Endothelial cell of umbilical vein (primary cell): ENCODE data around the gene FNDC8. TPM values are rescaled to one million over a fixed set of nuclear protein-coding genes. Genes with fewer than 3 reads are reported as not detected.

Experiments
- BruUV-seq: library from RNA; stranded (reverse); fragments of 400-500 nt; replicated peaks from 2 replicates; lab custom pipeline; 2021; lab: Mats Ljungman, UMichigan
- CTCF ChIA-PET: fragments of 300-600, 350-600 bp; sonication (Branson Sonifier 250); formaldehyde crosslinking; loops from one replicate; lab custom pipeline; 2021; ENCODE audit warnings: antibody characterized with exemption, inconsistent platforms; lab: Charles Lee
- POLR2A ChIA-PET: fragments of 300-600, 350-600 bp; sonication (Branson Sonifier 250); formaldehyde crosslinking; loops from one replicate; lab custom pipeline; 2021; ENCODE audit warnings: antibody characterized with exemption, inconsistent platforms; lab: Charles Lee
- DNase-seq: peaks from one replicate; pipeline ENCODE4 v3.0.0-alpha.2; 2011; ENCODE audit warnings: low read depth, low spot score
- FAIRE-seq: peaks from 2 replicates; lab custom pipeline; 2011; peaks lifted over from hg19 to GRCh38; lab: Jason Lieb, UNC
- H2AFZ ChIP-seq: 2 replicates; pipeline ENCODE4 v1.6.0; 2012; ENCODE audit warnings: low read depth, low read length, control low read depth, inconsistent platforms
- H3K27ac ChIP-seq: 2 replicates; pipeline ENCODE4 v1.5.1; 2011; ENCODE audit warnings: low read depth, mild to moderate bottlenecking, control low read depth, low read length, moderate library complexity; ENCODE audit not compliant: insufficient read depth
- H3K27me3 ChIP-seq, 2 experiments: 2 replicates each; pipeline versions ENCODE4 v1.6.0 to v1.6.1; 2011; ENCODE audit warnings: low read length in 2 of 2, mixed read lengths in 1 of 2; ENCODE audit not compliant: control insufficient read depth in 2 of 2, insufficient read depth in 2 of 2
- H3K36me3 ChIP-seq, 2 experiments: 2 replicates in 1 of 2; 3 replicates in 1 of 2; pipeline ENCODE4 v1.5.1; 2011; ENCODE audit warnings: low read length in 2 of 2, mild to moderate bottlenecking in 1 of 2, moderate library complexity in 1 of 2; ENCODE audit not compliant: control insufficient read depth in 2 of 2, insufficient read depth in 2 of 2; ENCODE audit errors: extremely low read depth in 1 of 2
- H3K4me1 ChIP-seq: 3 replicates; pipeline ENCODE4 v1.5.1; 2011; ENCODE audit warnings: mild to moderate bottlenecking, low read length; ENCODE audit not compliant: control insufficient read depth, insufficient read depth; ENCODE audit errors: extremely low read depth
- H3K4me2 ChIP-seq: 2 replicates; pipeline ENCODE4 v1.6.1; 2011; ENCODE audit warnings: low read length, control low read depth, mixed read lengths; ENCODE audit not compliant: insufficient read depth
- H3K4me3 ChIP-seq, 3 experiments: fragments of 200-600 bp in 1 of 3; sonication (generic), shearing (Covaris generic) in 1 of 3; replicated peaks in 1 of 3; 2 replicates each; pipeline ENCODE4 v1.5.1; 2011 to 2016; ENCODE audit warnings: control low read depth in 3 of 3, low read length in 3 of 3, mild to moderate bottlenecking in 2 of 3, inconsistent platforms in 1 of 3, low read depth in 1 of 3, moderate library complexity in 1 of 3; ENCODE audit not compliant: insufficient read depth in 1 of 3
- H3K79me2 ChIP-seq: 2 replicates; pipeline ENCODE4 v1.6.0; 2012; ENCODE audit warnings: low read length, inconsistent platforms; ENCODE audit not compliant: control insufficient read depth, insufficient read depth
- H3K9ac ChIP-seq: replicated peaks from 2 replicates; pipeline ENCODE3; 2011; ENCODE audit warnings: low read length, control low read depth; ENCODE audit not compliant: insufficient read depth; ENCODE audit errors: extremely low read depth
- H3K9me1 ChIP-seq: replicated peaks from 3 replicates; pipeline ENCODE4 v1.6.0; 2011; ENCODE audit warnings: mild to moderate bottlenecking, low read length; ENCODE audit not compliant: control insufficient read depth, insufficient read depth; ENCODE audit errors: extremely low read depth
- H3K9me3 ChIP-seq: replicated peaks from 2 replicates; pipeline ENCODE4 v1.5.1; 2012; ENCODE audit warnings: low read length, inconsistent platforms; ENCODE audit not compliant: control insufficient read depth, insufficient read depth
- H4K20me1 ChIP-seq: replicated peaks from 2 replicates; pipeline ENCODE3; 2011; ENCODE audit warnings: mild to moderate bottlenecking, low read length; ENCODE audit not compliant: control insufficient read depth, insufficient read depth; ENCODE audit errors: extremely low read depth
- EZH2 ChIP-seq: IDR thresholded peaks from 2 replicates; pipeline ENCODE4 v1.6.1; 2012; ENCODE audit warnings: borderline replicate concordance, low read depth, mild to moderate bottlenecking, moderate library complexity, low read length, inconsistent platforms; ENCODE audit not compliant: severe bottlenecking
- FOS ChIP-seq: IDR thresholded peaks from 2 replicates; pipeline ENCODE4 v1.6.1; 2011; ENCODE audit warnings: mild to moderate bottlenecking, low read length, moderate library complexity, borderline replicate concordance; ENCODE audit not compliant: insufficient read depth
- GATA2 ChIP-seq: IDR thresholded peaks from 2 replicates; pipeline ENCODE4 v1.7.0; 2011; ENCODE audit warnings: low read depth, mild to moderate bottlenecking, moderate library complexity, mixed read lengths, low read length; ENCODE audit not compliant: insufficient read length, insufficient read depth
- JUN ChIP-seq: IDR thresholded peaks from 2 replicates; pipeline ENCODE4 v1.6.1; 2011; ENCODE audit warnings: borderline replicate concordance, low read depth; ENCODE audit not compliant: insufficient read length, insufficient read depth
- MYC ChIP-seq: IDR thresholded peaks from one replicate; pipeline ENCODE4 v1.6.1; 2011; ENCODE audit warnings: mild to moderate bottlenecking, low read depth, low read length
- POLR2A ChIP-seq: IDR thresholded peaks from 2 replicates; pipeline ENCODE4 v1.6.1; 2012; ENCODE audit warnings: low read depth, mild to moderate bottlenecking, control low read depth, low read length
- POLR2AphosphoS5 ChIP-seq: IDR thresholded peaks from 2 replicates; pipeline ENCODE4 v1.6.1; 2012; ENCODE audit warnings: low read depth, mild to moderate bottlenecking, control low read depth, low read length, moderate library complexity; ENCODE audit not compliant: insufficient read depth
- dilution Hi-C: fragments of 300-500 bp; cut with MboI; formaldehyde crosslinking; loops from one replicate; pipeline ENCODE4 v1.15.0; 2019; ENCODE audit warnings: low sequenced_read_pairs; ENCODE audit not compliant: extremely low pct_ligation_motif_present
- intact Hi-C: fragments of 100-400 bp; cut with micrococcal nuclease; formaldehyde crosslinking; loops from one replicate; pipeline ENCODE4 v1.10.0; 2022
- polyA plus RNA-seq, 4 experiments: library from polyadenylated mRNA; depleted of rRNA in 3 of 4; stranded (reverse) in 3 of 4; unstranded in 1 of 4; fragments of >200 nt; gene quantifications; 2 replicates each; pipeline versions ENCODE4 v1.2.1 to v1.2.3, GENCODE V29; 2011 to 2012; ENCODE audit warnings: missing spikeins in 1 of 4
- total RNA-seq: library from RNA; stranded (reverse); gene quantifications from 2 replicates; pipeline ENCODE4 v1.2.3, GENCODE V29; 2021
- TF ChIP-seq, protein P1 (sequence below): IDR thresholded peaks from 2 replicates; pipeline ENCODE4 v1.6.1; 2011; ENCODE audit not compliant: insufficient read depth, insufficient read length
- TF ChIP-seq, protein P2 (sequence below), 2 donors: IDR thresholded peaks; 1 replicate in 1 of 2; 2 replicates in 1 of 2; pipeline ENCODE4 v1.5.1; 2011; ENCODE audit warnings: low read length in 2 of 2, mild to moderate bottlenecking in 2 of 2, moderate library complexity in 2 of 2, control low read depth in 1 of 2, inconsistent platforms in 1 of 2, low read depth in 1 of 2; ENCODE audit not compliant: insufficient read depth in 1 of 2; ENCODE audit errors: extremely low read depth in 1 of 2

Gene FNDC8
- total and polyA plus RNA-seq, 2 donors (not counting 3 experiments of a cell fraction or from before 2014, with no cell fraction given), result not detected

DNA sequence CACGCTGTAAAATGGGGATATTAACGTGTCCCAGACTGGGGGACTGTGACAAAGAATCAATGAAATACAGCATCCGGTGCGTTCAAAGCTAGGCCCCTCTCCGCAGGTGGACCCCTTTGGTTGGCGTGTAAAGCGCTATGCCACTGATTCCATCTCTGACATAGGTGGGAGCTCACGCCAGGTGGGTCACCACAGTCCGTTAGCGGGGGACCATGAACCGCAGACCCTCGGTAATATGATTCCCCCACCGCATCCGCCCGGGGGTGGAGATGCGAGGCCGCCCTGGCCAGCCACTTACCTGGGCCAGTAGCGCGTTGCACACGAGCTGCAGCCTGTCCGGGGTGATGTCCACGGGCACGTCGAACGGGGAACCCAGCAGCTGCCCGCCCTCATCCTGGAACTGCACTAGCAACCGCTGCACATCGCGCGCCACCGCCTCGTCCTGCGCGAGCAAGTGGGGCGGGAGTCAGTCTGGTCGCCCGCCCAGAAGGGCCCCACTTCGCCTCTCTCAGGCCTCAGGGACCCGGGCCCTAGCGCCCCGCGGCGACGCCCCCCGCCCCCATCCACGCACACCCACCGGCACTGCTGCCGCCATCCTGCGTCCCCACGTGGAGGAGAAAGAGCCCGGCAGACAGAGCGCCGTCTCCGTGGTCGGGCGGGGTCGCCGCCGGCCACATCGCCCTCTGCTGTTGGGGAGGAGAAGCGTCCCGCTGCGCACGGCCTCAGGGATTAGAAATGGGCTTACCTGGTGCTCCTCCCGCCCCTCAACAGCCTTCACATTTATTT lies 20.5 kb downstream of the FNDC8 start, which contains the start of gene NLE1:
TSS of gene NLE1 (minus strand) at position 623 of the 786 bp plus-strand sequence. CDS start at position 595, 28 bp downstream.
- ChIA-PET CTCF (interaction anchor here (0.9 to 2.2 kb wide), 4 partner anchors 13 to 599 kb away, joined by 3 to 6 read pairs (median 5); no protein-coding TSS in a partner anchor), POLR2A (interaction anchor here (0.7 kb wide), 1 partner anchor 336 kb away, joined by 5 read pairs; no protein-coding TSS in a partner anchor)
- DNase-seq (peak; percentile 80), FAIRE-seq (peak; percentile 88)
- peaks cover 21% of the 10 kb centered on the region for H3K79me2 ChIP-seq
- no peaks in the 10 kb centered on the region for H4K20me1 ChIP-seq
- dilution Hi-C loops (no loop called here), intact Hi-C loops (loop anchor here (2.0 to 10.0 kb wide), 3 partner anchors 100 to 393 kb away; partner anchors contain the start of genes SLFN11, SLFN12L and SLFN5)
- peaks cover 0 to 2% of the 10 kb centered on the region in 2 experiments for H3K27me3 ChIP-seq
- TSS peak; percentile 42 for BruUV-seq
- peak within 1 kb of the TSS; percentile 83 for H2AFZ ChIP-seq
- H3K4me3 ChIP-seq, result peak within 1 kb of the TSS; percentile 77 to 91 (median 79)
- no peak within 1 kb of the TSS for H3K27ac ChIP-seq
- H3K9ac ChIP-seq, result peak within 1 kb of the TSS; percentile 49
- TF ChIP-seq, protein P1, sequence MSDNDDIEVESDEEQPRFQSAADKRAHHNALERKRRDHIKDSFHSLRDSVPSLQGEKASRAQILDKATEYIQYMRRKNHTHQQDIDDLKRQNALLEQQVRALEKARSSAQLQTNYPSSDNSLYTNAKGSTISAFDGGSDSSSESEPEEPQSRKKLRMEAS, result peak; percentile 90
- no peak for TF ChIP-seq EZH2
- peak; percentile 95 for TF ChIP-seq MYC
- TF ChIP-seq, protein P2, sequence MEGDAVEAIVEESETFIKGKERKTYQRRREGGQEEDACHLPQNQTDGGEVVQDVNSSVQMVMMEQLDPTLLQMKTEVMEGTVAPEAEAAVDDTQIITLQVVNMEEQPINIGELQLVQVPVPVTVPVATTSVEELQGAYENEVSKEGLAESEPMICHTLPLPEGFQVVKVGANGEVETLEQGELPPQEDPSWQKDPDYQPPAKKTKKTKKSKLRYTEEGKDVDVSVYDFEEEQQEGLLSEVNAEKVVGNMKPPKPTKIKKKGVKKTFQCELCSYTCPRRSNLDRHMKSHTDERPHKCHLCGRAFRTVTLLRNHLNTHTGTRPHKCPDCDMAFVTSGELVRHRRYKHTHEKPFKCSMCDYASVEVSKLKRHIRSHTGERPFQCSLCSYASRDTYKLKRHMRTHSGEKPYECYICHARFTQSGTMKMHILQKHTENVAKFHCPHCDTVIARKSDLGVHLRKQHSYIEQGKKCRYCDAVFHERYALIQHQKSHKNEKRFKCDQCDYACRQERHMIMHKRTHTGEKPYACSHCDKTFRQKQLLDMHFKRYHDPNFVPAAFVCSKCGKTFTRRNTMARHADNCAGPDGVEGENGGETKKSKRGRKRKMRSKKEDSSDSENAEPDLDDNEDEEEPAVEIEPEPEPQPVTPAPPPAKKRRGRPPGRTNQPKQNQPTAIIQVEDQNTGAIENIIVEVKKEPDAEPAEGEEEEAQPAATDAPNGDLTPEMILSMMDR (IDR thresholded peaks at IDR 0.05; ENCODE audit: extremely low read depth in 1 of 2, insufficient read depth in 1 of 2, low read depth in 1 of 2, low read length in 2 of 2), result peak; percentile 95 to 96
- TF ChIP-seq FOS, result no peak
- TF ChIP-seq POLR2AphosphoS5, result peak; percentile 75
- TF ChIP-seq GATA2, result no peak
- TF ChIP-seq POLR2A, result peak; percentile 73
- TF ChIP-seq JUN, result no peak
- peaks cover 9 to 12% of the 10 kb centered on the region in 2 experiments for H3K36me3 ChIP-seq
- H3K4me2 ChIP-seq, result peak within 1 kb of the TSS; percentile 60
- peaks cover 6% of the 10 kb centered on the region for H3K4me1 ChIP-seq
- H3K9me1 ChIP-seq, result no peaks in the 10 kb centered on the region
- no peaks in the 10 kb centered on the region for H3K9me3 ChIP-seq
